Colonic mucosa (tissue), 4 donors: ENCODE measurements around the gene WDFY4. TPM values are rescaled to one million over a fixed set of nuclear protein-coding genes. Genes with fewer than 3 reads are reported as not detected.

ENCODE experiments used
- DNase-seq: peaks from one replicate; pipeline ENCODE4 v3.0.0-alpha.2; 2020
- H3K27ac ChIP-seq: fragments of 200-600 bp; one replicate; pipeline ENCODE4 v1.8.0; 2021
- H3K27me3 ChIP-seq: fragments of 200-600 bp; one replicate; pipeline ENCODE4 v1.8.0; 2021
- H3K36me3 ChIP-seq: fragments of 200-600 bp; one replicate; pipeline ENCODE4 v1.8.0; 2021
- H3K4me1 ChIP-seq: fragments of 200-600 bp; one replicate; pipeline ENCODE4 v1.8.0; 2021; ENCODE audit warnings: mild to moderate bottlenecking
- H3K4me3 ChIP-seq: fragments of 200-600 bp; one replicate; pipeline ENCODE4 v1.8.0; 2021
- H3K9ac ChIP-seq, 2 donors: one replicate each; pipeline ENCODE4 v1.7.0; 2013; ENCODE audit warnings: control low read depth in 2 of 2, low read depth in 2 of 2, low read length in 2 of 2
- H3K9me3 ChIP-seq: fragments of 200-600 bp; one replicate; pipeline ENCODE4 v1.8.0; 2021
- intact Hi-C: fragments of 100-400 bp; cut with DNase I; formaldehyde crosslinking; loops from one replicate; pipeline ENCODE4 v1.14.1; 2022
- total RNA-seq, 2 donors: library from RNA; stranded (reverse); fragmentation: NEBNext Ultra II Directional in 1 of 2; extraction: Animal tissue kit (Norgen Biotek cat#: 25700) in 1 of 2; gene quantifications; one replicate each; pipeline ENCODE4 v1.2.1, GENCODE V29; 2021
- TF ChIP-seq, protein P1 (sequence below): fragments of 200-600 bp; IDR thresholded peaks from one replicate; pipeline ENCODE4 v1.8.0; 2022; ENCODE audit warnings: antibody characterized with exemption, mild to moderate bottlenecking
- donor health status: healthy.
- donor health status: DM: no; HTN: no; CAD: no.
- donor health status: DM: no; HTN: no; CAD: no.

Gene WDFY4
- total RNA-seq, 2 donors from 2014 or later = 1.5 to 1.6 TPM

DNA sequence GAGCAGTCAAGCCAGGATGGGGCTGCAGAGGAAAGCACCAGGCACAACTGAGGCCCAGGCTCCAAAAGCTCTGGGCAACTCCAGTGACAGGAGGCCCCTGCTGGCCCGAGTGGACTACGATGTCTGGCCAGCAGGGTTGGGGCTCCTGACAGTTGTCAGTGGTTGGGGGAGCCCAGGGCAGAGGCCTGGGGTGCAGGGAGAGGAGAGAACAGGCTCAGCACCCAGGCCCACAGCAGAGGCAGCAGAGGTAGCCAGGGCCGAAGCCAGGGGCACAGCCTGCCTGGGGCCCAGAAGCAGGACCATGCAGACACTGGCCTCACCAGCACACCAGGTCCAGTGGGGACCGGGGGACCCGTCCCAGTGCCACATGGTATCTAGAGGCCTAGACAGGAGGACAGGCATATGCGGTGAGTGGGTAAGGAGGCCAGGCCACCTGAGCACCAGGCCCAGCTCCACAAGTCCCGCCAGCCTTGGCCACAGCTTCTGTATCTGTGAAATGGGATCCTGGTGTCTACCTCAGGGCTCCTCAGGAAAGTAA lies 301.0 kb downstream of the WDFY4 start:
- TF ChIP-seq, protein P1, sequence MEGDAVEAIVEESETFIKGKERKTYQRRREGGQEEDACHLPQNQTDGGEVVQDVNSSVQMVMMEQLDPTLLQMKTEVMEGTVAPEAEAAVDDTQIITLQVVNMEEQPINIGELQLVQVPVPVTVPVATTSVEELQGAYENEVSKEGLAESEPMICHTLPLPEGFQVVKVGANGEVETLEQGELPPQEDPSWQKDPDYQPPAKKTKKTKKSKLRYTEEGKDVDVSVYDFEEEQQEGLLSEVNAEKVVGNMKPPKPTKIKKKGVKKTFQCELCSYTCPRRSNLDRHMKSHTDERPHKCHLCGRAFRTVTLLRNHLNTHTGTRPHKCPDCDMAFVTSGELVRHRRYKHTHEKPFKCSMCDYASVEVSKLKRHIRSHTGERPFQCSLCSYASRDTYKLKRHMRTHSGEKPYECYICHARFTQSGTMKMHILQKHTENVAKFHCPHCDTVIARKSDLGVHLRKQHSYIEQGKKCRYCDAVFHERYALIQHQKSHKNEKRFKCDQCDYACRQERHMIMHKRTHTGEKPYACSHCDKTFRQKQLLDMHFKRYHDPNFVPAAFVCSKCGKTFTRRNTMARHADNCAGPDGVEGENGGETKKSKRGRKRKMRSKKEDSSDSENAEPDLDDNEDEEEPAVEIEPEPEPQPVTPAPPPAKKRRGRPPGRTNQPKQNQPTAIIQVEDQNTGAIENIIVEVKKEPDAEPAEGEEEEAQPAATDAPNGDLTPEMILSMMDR = no peak
- H3K9me3 ChIP-seq = no peaks in the 10 kb centered on the region
- H3K9ac ChIP-seq = no peak overlapping the region
- H3K27ac ChIP-seq = no peak overlapping the region
- intact Hi-C loops = loop anchor here (10.0 kb wide), 1 partner anchor 529 kb away; no protein-coding TSS in a partner anchor
- H3K27me3 ChIP-seq = no peaks in the 10 kb centered on the region
- H3K4me1 ChIP-seq = no peaks in the 10 kb centered on the region
- no peak for DNase-seq
- H3K4me3 ChIP-seq = no peak overlapping the region
- no peaks in the 10 kb centered on the region for H3K36me3 ChIP-seq

DNA sequence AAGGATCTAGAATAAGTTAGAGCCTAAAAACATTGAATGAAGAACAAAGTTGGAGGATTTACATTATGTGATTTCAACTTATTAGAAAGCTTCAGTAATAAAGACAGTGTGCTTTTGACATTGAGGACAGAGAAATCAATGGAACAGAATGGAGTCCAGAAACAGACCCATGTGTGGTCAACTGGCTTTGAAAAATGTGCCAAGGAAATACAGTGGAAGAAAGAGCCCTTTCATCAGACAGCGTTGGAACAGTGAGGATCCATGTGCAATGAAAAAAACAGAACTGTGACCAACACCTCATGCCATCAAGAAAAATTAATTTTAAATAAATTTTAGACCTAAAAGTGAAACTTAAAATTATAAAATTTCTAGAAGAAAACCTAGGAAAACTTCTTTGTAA lies 305.6 kb downstream of the WDFY4 start:
- intact Hi-C loops = no loop called here
- TF ChIP-seq, protein P1 = no peak
- Histone ChIP-seq H3K9ac (no peak overlapping the region), H3K36me3 (no peaks in the 10 kb centered on the region), H3K4me3 (no peak overlapping the region), H3K4me1 (no peaks in the 10 kb centered on the region), H3K27ac (no peak overlapping the region), H3K9me3 (no peaks in the 10 kb centered on the region), H3K27me3 (no peaks in the 10 kb centered on the region)
- no peak for DNase-seq

DNA sequence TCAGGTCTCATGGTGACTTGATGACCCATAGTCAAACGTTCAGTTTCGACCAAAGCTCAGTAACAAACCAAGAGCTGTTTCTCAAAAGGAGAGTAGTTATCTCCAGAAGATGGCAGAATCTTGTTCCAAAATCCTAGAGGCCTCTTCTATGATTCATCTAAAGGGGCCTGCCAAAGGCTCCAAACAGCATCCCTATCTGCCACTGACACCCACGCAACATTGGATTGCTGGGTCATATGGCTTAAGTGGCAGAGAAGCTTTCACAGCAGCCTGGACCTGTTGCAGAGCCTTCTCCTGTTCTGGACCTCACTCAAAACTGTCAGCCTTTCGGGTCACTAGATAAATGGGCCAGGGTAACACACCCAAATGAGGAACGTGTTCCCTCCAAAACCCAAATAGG lies 309.0 kb downstream of the WDFY4 start:
- Histone ChIP-seq H3K9me3 (no peaks in the 10 kb centered on the region), H3K27me3 (no peaks in the 10 kb centered on the region), H3K4me1 (no peaks in the 10 kb centered on the region), H3K4me3 (no peak overlapping the region), H3K9ac (no peak overlapping the region), H3K36me3 (no peaks in the 10 kb centered on the region), H3K27ac (no peak overlapping the region)
- DNase-seq = no peak
- TF ChIP-seq, protein P1 = no peak
- intact Hi-C loops = no loop called here

DNA sequence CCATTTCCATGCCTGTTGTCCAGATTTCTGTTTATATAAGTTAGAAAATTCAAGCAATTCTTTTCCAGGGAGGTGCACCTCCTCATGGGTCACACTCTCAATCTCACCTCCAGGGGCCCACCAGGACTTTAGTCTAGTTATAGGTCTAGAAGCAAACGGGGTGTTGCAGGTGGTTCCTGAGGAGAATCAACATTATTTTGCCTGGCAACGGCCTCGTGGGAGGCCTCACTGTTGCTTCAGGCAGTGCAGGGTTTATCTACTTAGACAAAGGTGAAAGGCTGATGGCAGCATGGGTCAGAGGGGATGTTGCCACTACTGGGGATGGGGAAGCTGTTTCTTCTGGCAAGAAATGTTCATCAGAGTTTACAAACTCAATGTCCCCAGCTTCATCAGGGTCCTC lies 311.7 kb downstream of the WDFY4 start:
- DNase-seq = no peak
- intact Hi-C loops = no loop called here

DNA sequence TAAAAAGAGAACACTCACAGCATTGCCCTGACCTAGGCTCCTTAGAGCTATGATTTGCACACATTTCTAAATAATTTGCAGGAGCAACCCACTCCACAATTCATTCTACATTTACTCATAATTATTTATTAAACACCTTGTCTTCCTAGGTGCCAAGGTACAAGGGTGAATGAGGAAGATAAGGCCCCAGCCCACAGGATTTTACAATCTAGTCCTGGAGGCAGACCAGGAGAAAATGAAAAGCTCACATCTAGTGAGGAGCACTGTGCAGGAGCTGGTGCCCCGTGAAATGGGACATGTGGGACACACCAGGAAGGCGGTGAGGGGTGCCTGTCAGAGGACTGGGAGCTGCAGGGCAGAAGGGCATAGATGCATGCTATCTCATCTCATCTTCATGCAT lies 314.7 kb downstream of the WDFY4 start:
- H3K27ac ChIP-seq = no peak overlapping the region
- intact Hi-C loops = no loop called here
- TF ChIP-seq, protein P1 = no peak
- DNase-seq = no peak
- H3K27me3 ChIP-seq = no peaks in the 10 kb centered on the region
- no peak overlapping the region for H3K4me3 ChIP-seq
- no peaks in the 10 kb centered on the region for H3K36me3 ChIP-seq
- no peaks in the 10 kb centered on the region for H3K4me1 ChIP-seq
- no peaks in the 10 kb centered on the region for H3K9me3 ChIP-seq
- no peak overlapping the region for H3K9ac ChIP-seq

More for the DNA sequence above, 311.7 kb downstream of the WDFY4 start:
- no peaks in the 10 kb centered on the region for H3K9me3 ChIP-seq
- H3K27me3 ChIP-seq = no peaks in the 10 kb centered on the region
- no peak overlapping the region for H3K9ac ChIP-seq
- H3K4me3 ChIP-seq = no peak overlapping the region
- H3K36me3 ChIP-seq = no peaks in the 10 kb centered on the region
- H3K4me1 ChIP-seq = no peaks in the 10 kb centered on the region
- TF ChIP-seq, protein P1 = no peak
- no peak overlapping the region for H3K27ac ChIP-seq
